Measurements from ENCODE around the gene MDM2.
"Not testable (repeated sequence)": the region's sequence is repeated elsewhere in the genome, so short reads cannot be mapped to it uniquely, and the experiment has no call there.

MDM2 gene

GRCh38 chr12:68789144-68789878 is 18.7 kb upstream of the MDM2 start:
- H3K4me3 ChIP-seq (ENCODE audit: low read length): no peak overlapping the region
- H3K4me1 ChIP-seq (ENCODE audit: control insufficient read depth, insufficient read depth, low read length): no peaks in the 10 kb centered on the region
- no peak overlapping the region for H3K9ac ChIP-seq (ENCODE audit: low read length)
- H3K27ac ChIP-seq (ENCODE audit: low read depth, low read length): no peak overlapping the region
- no peaks in the 10 kb centered on the region for H3K27me3 ChIP-seq (ENCODE audit: control insufficient read depth, insufficient read depth, low read length)
- H3K36me3 ChIP-seq (ENCODE audit: control insufficient read depth, insufficient read depth, low read length): no peaks in the 10 kb centered on the region

- no peak overlapping the region for H3K27ac ChIP-seq (ENCODE audit: low read depth, low read length)
- H3K9ac ChIP-seq (ENCODE audit: low read length): no peak overlapping the region
- H3K36me3 ChIP-seq (ENCODE audit: control insufficient read depth, insufficient read depth, low read length): no peaks in the 10 kb centered on the region
- H3K4me1 ChIP-seq (ENCODE audit: control insufficient read depth, insufficient read depth, low read length): no peaks in the 10 kb centered on the region
- no peaks in the 10 kb centered on the region for H3K27me3 ChIP-seq (ENCODE audit: control insufficient read depth, insufficient read depth, low read length)
- no peak overlapping the region for H3K4me3 ChIP-seq (ENCODE audit: low read length)
These were observed 17.7 kb upstream of the MDM2 start for GRCh38 chr12:68790081-68790951.

- H3K4me3 ChIP-seq (ENCODE audit: low read length): no peak overlapping the region
- H3K9ac ChIP-seq (ENCODE audit: low read length): no peak overlapping the region
- H3K4me1 ChIP-seq (ENCODE audit: control insufficient read depth, insufficient read depth, low read length): no peaks in the 10 kb centered on the region
- no peaks in the 10 kb centered on the region for H3K27me3 ChIP-seq (ENCODE audit: control insufficient read depth, insufficient read depth, low read length)
- no peaks in the 10 kb centered on the region for H3K36me3 ChIP-seq (ENCODE audit: control insufficient read depth, insufficient read depth, low read length)
- H3K27ac ChIP-seq (ENCODE audit: low read depth, low read length): no peak overlapping the region
These were observed 17.1 kb upstream of the MDM2 start for GRCh38 chr12:68790952-68791234.

GRCh38 chr12:68791897-68792481 is 16.0 kb upstream of the MDM2 start:
- H3K9ac ChIP-seq (ENCODE audit: low read length): no peak overlapping the region

GRCh38 chr12:68792952-68793351 is 15.0 kb upstream of the MDM2 start:
- H3K36me3 ChIP-seq (ENCODE audit: control insufficient read depth, insufficient read depth, low read length): no peaks in the 10 kb centered on the region
- H3K27me3 ChIP-seq (ENCODE audit: control insufficient read depth, insufficient read depth, low read length): no peaks in the 10 kb centered on the region
- no peak overlapping the region for H3K4me3 ChIP-seq (ENCODE audit: low read length)
- no peaks in the 10 kb centered on the region for H3K4me1 ChIP-seq (ENCODE audit: control insufficient read depth, insufficient read depth, low read length)
- no peak overlapping the region for H3K9ac ChIP-seq (ENCODE audit: low read length)
- no peak overlapping the region for H3K27ac ChIP-seq (ENCODE audit: low read depth, low read length)

More at GRCh38 chr12:68791897-68792481, 16.0 kb upstream of the MDM2 start:
- Histone ChIP-seq H3K27me3 (ENCODE audit: control insufficient read depth, insufficient read depth, low read length) (no peaks in the 10 kb centered on the region), H3K4me3 (ENCODE audit: low read length) (no peak overlapping the region), H3K27ac (ENCODE audit: low read depth, low read length) (no peak overlapping the region), H3K36me3 (ENCODE audit: control insufficient read depth, insufficient read depth, low read length) (no peaks in the 10 kb centered on the region), H3K4me1 (ENCODE audit: control insufficient read depth, insufficient read depth, low read length) (no peaks in the 10 kb centered on the region)

GRCh38 chr12:68793436-68793835 is 14.5 kb upstream of the MDM2 start:
- H3K4me1 ChIP-seq (ENCODE audit: control insufficient read depth, insufficient read depth, low read length): no peaks in the 10 kb centered on the region
- H3K36me3 ChIP-seq (ENCODE audit: control insufficient read depth, insufficient read depth, low read length): no peaks in the 10 kb centered on the region
- no peak overlapping the region for H3K9ac ChIP-seq (ENCODE audit: low read length)

GRCh38 chr12:68793975-68794652 is 13.9 kb upstream of the MDM2 start:
- Histone ChIP-seq H3K36me3 (ENCODE audit: control insufficient read depth, insufficient read depth, low read length) (no peaks in the 10 kb centered on the region), H3K4me3 (ENCODE audit: low read length) (no peak overlapping the region), H3K27me3 (ENCODE audit: control insufficient read depth, insufficient read depth, low read length) (no peaks in the 10 kb centered on the region), H3K4me1 (ENCODE audit: control insufficient read depth, insufficient read depth, low read length) (no peaks in the 10 kb centered on the region), H3K27ac (ENCODE audit: low read depth, low read length) (no peak overlapping the region), H3K9ac (ENCODE audit: low read length) (no peak overlapping the region)

More at GRCh38 chr12:68793436-68793835, 14.5 kb upstream of the MDM2 start:
- Histone ChIP-seq H3K27ac (ENCODE audit: low read depth, low read length) (no peak overlapping the region), H3K27me3 (ENCODE audit: control insufficient read depth, insufficient read depth, low read length) (no peaks in the 10 kb centered on the region), H3K4me3 (ENCODE audit: low read length) (no peak overlapping the region)

GRCh38 chr12:68794653-68795251 is 13.2 kb upstream of the MDM2 start:
- no peaks in the 10 kb centered on the region for H3K36me3 ChIP-seq (ENCODE audit: control insufficient read depth, insufficient read depth, low read length)
- H3K9ac ChIP-seq (ENCODE audit: low read length): no peak overlapping the region
- no peak overlapping the region for H3K27ac ChIP-seq (ENCODE audit: low read depth, low read length)
- H3K27me3 ChIP-seq (ENCODE audit: control insufficient read depth, insufficient read depth, low read length): no peaks in the 10 kb centered on the region
- H3K4me3 ChIP-seq (ENCODE audit: low read length): no peak overlapping the region
- H3K4me1 ChIP-seq (ENCODE audit: control insufficient read depth, insufficient read depth, low read length): no peaks in the 10 kb centered on the region

GRCh38 chr12:68796399-68796798 is 11.6 kb upstream of the MDM2 start:
- Histone ChIP-seq H3K36me3 (ENCODE audit: control insufficient read depth, insufficient read depth, low read length) (no peaks in the 10 kb centered on the region), H3K27ac (ENCODE audit: low read depth, low read length) (no peak overlapping the region), H3K4me1 (ENCODE audit: control insufficient read depth, insufficient read depth, low read length) (no peaks in the 10 kb centered on the region), H3K27me3 (ENCODE audit: control insufficient read depth, insufficient read depth, low read length) (no peaks in the 10 kb centered on the region), H3K4me3 (ENCODE audit: low read length) (no peak overlapping the region), H3K9ac (ENCODE audit: low read length) (no peak overlapping the region)

- H3K27ac ChIP-seq (ENCODE audit: low read depth, low read length): no peak overlapping the region
- no peaks in the 10 kb centered on the region for H3K27me3 ChIP-seq (ENCODE audit: control insufficient read depth, insufficient read depth, low read length)
- no peak overlapping the region for H3K9ac ChIP-seq (ENCODE audit: low read length)
- no peaks in the 10 kb centered on the region for H3K4me1 ChIP-seq (ENCODE audit: control insufficient read depth, insufficient read depth, low read length)
- no peak overlapping the region for H3K4me3 ChIP-seq (ENCODE audit: low read length)
- no peaks in the 10 kb centered on the region for H3K36me3 ChIP-seq (ENCODE audit: control insufficient read depth, insufficient read depth, low read length)
These were observed 9.1 kb upstream of the MDM2 start for GRCh38 chr12:68798882-68799234.

GRCh38 chr12:68800294-68800693 is 7.7 kb upstream of the MDM2 start:
- H3K27ac ChIP-seq (ENCODE audit: low read depth, low read length): no peak overlapping the region
- no peak overlapping the region for H3K9ac ChIP-seq (ENCODE audit: low read length)
- no peaks in the 10 kb centered on the region for H3K27me3 ChIP-seq (ENCODE audit: control insufficient read depth, insufficient read depth, low read length)
- no peak overlapping the region for H3K4me3 ChIP-seq (ENCODE audit: low read length)
- no peaks in the 10 kb centered on the region for H3K36me3 ChIP-seq (ENCODE audit: control insufficient read depth, insufficient read depth, low read length)
- H3K4me1 ChIP-seq (ENCODE audit: control insufficient read depth, insufficient read depth, low read length): no peaks in the 10 kb centered on the region

GRCh38 chr12:68801124-68801523 is 6.9 kb upstream of the MDM2 start:
- H3K27me3 ChIP-seq (ENCODE audit: control insufficient read depth, insufficient read depth, low read length); H3K9ac ChIP-seq (ENCODE audit: low read length); H3K27ac ChIP-seq (ENCODE audit: low read depth, low read length): not testable (repeated sequence)

More at GRCh38 chr12:68801124-68801523, 6.9 kb upstream of the MDM2 start:
- H3K36me3 ChIP-seq (ENCODE audit: control insufficient read depth, insufficient read depth, low read length); H3K4me1 ChIP-seq (ENCODE audit: control insufficient read depth, insufficient read depth, low read length); H3K4me3 ChIP-seq (ENCODE audit: low read length): not testable (repeated sequence)

Measured in rectal smooth muscle tissue (tissue), 1 donor.